ENCODE results near the gene CXCR3.
A peak's percentile ranks its signal among the peaks of the same experiment; 100 is the strongest.
"Not testable (repeated sequence)": the region's sequence is repeated elsewhere in the genome, so short reads cannot be mapped to it uniquely, and the experiment has no call there.

The CXCR3 gene

DNA sequence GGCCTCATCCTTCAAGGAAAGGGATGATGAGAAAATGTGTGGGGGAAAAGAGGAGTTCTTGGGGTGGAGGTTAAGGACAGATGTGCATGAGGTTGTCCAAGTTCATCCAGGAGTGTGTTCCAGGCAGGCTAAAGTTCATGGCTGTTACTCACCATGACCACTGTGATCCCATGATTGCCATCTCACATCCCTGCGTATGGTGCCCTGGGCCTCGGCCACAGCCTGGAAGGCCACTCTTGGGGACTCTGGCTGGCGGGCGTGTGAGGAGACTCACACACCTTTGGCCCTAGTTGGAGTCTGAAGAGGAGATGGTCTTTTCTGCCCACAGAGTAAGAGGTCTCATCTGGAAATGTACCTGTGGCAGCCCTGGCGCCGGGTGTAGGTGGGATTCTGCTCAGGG lies 41.6 kb upstream of the CXCR3 start:
- Histone ChIP-seq H3K27me3 (ENCODE audit: low read depth, low read length) (no peaks in the 10 kb centered on the region), H3K4me3 (ENCODE audit: low read depth in 1 of 2, low read length in 2 of 2) (no peak overlapping the region)

DNA sequence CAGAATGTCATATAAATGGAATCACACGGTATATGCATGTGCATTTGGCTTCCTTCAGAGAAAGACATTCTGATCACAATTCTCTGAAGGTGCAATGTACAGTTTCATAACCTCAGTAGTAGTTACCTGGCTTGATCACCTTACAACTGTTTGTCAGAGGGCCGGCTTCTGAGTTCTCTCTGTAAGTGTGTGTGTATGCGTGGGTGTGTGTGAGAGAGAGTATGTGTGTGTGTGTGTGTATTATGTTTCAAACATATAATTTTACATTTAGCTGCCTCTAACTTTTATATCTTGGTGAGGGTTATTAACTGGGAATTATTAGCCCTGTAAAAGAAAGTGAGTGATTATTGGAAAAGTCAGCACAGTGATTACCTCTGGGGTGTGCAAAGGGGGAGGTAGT lies 41.0 kb upstream of the CXCR3 start:
- no peaks in the 10 kb centered on the region for H3K36me3 ChIP-seq (ENCODE audit: control insufficient read depth in 1 of 2, insufficient read depth in 2 of 2, low read length in 2 of 2)
- H3K9me3 ChIP-seq (ENCODE audit: control insufficient read depth in 1 of 2, low read length in 2 of 2), result no peaks in the 10 kb centered on the region
- no peak overlapping the region for H3K27ac ChIP-seq (ENCODE audit: low read length)

More for the DNA sequence above, 41.6 kb upstream of the CXCR3 start:
- Histone ChIP-seq H3K4me1 (ENCODE audit: control insufficient read depth in 1 of 2, insufficient read depth in 2 of 2, low read length in 2 of 2) (no peaks in the 10 kb centered on the region), H3K36me3 (ENCODE audit: control insufficient read depth in 1 of 2, insufficient read depth in 2 of 2, low read length in 2 of 2) (no peaks in the 10 kb centered on the region), H3K27ac (ENCODE audit: low read length) (no peak overlapping the region), H3K9me3 (ENCODE audit: control insufficient read depth in 1 of 2, low read length in 2 of 2) (no peaks in the 10 kb centered on the region)

DNA sequence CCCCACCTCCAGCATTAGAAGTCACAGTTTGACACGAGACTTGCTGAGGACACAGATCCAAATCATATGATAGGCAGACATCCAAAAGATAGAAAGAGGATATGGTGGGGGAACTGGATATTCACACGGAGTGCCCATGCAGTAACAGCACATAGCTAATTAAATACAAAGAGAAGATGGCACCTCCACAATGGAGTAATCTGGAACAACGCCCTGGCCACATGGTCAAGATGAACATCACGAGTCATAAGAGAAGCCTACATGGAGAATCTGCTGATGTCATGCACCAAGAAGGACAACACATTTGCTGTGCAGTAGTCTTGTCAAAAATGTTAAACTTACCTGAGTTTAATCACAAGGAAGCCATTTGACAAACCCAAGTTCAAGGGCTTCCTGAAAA lies 39.0 kb upstream of the CXCR3 start:
- H3K9me3 ChIP-seq (ENCODE audit: control insufficient read depth in 1 of 2, low read length in 2 of 2), result no peaks in the 10 kb centered on the region
- H3K27me3 ChIP-seq (ENCODE audit: low read depth, low read length), result no peaks in the 10 kb centered on the region
- H3K27ac ChIP-seq (ENCODE audit: low read length), result no peak overlapping the region
- H3K4me3 ChIP-seq (ENCODE audit: low read depth in 1 of 2, low read length in 2 of 2), result no peak overlapping the region
- no peaks in the 10 kb centered on the region for H3K4me1 ChIP-seq (ENCODE audit: control insufficient read depth in 1 of 2, insufficient read depth in 2 of 2, low read length in 2 of 2)
- H3K36me3 ChIP-seq (ENCODE audit: control insufficient read depth in 1 of 2, insufficient read depth in 2 of 2, low read length in 2 of 2), result no peaks in the 10 kb centered on the region

More for the DNA sequence above, 41.0 kb upstream of the CXCR3 start:
- H3K4me1 ChIP-seq (ENCODE audit: control insufficient read depth in 1 of 2, insufficient read depth in 2 of 2, low read length in 2 of 2), result no peaks in the 10 kb centered on the region
- H3K27me3 ChIP-seq (ENCODE audit: low read depth, low read length), result no peaks in the 10 kb centered on the region
- H3K4me3 ChIP-seq (ENCODE audit: low read depth in 1 of 2, low read length in 2 of 2), result no peak overlapping the region

DNA sequence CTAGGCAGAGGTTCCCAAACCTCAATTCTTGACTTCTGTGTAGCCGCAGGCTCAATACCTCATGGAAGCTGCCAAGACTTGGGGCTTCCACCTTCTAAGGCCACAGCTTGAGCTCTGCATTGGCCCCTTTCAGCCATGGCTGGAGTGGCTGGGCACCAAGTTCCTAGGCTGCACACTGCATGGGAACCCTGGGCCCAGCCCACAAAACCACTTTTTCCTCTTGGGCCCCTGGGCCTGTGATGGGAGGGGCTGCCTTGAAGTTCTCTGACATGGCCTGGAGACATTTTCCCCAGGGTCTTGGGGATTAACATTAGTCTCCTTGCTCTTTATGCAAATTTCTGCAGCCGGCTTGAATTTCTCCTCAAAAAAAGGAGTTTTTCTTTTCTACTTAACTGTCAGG lies 35.0 kb upstream of the CXCR3 start:
- H3K4me3 ChIP-seq (ENCODE audit: low read depth in 1 of 2, low read length in 2 of 2), result no peak overlapping the region
- no peaks in the 10 kb centered on the region for H3K4me1 ChIP-seq (ENCODE audit: control insufficient read depth in 1 of 2, insufficient read depth in 2 of 2, low read length in 2 of 2)
- H3K9me3 ChIP-seq (ENCODE audit: control insufficient read depth in 1 of 2, low read length in 2 of 2), result no peaks in the 10 kb centered on the region
- no peaks in the 10 kb centered on the region for H3K27me3 ChIP-seq (ENCODE audit: low read depth, low read length)
- H3K36me3 ChIP-seq (ENCODE audit: control insufficient read depth in 1 of 2, insufficient read depth in 2 of 2, low read length in 2 of 2), result no peaks in the 10 kb centered on the region
- no peak overlapping the region for H3K27ac ChIP-seq (ENCODE audit: low read length)

GRCh38 chrX:71652405-71652804 lies 34.1 kb upstream of the CXCR3 start:
- no peaks in the 10 kb centered on the region for H3K27me3 ChIP-seq (ENCODE audit: low read depth, low read length)
- no peak overlapping the region for H3K4me3 ChIP-seq (ENCODE audit: low read depth in 1 of 2, low read length in 2 of 2)
- no peaks in the 10 kb centered on the region for H3K9me3 ChIP-seq (ENCODE audit: control insufficient read depth in 1 of 2, low read length in 2 of 2)
- H3K4me1 ChIP-seq (ENCODE audit: control insufficient read depth in 1 of 2, insufficient read depth in 2 of 2, low read length in 2 of 2), result no peaks in the 10 kb centered on the region
- no peak overlapping the region for H3K27ac ChIP-seq (ENCODE audit: low read length)
- no peaks in the 10 kb centered on the region for H3K36me3 ChIP-seq (ENCODE audit: control insufficient read depth in 1 of 2, insufficient read depth in 2 of 2, low read length in 2 of 2)

DNA sequence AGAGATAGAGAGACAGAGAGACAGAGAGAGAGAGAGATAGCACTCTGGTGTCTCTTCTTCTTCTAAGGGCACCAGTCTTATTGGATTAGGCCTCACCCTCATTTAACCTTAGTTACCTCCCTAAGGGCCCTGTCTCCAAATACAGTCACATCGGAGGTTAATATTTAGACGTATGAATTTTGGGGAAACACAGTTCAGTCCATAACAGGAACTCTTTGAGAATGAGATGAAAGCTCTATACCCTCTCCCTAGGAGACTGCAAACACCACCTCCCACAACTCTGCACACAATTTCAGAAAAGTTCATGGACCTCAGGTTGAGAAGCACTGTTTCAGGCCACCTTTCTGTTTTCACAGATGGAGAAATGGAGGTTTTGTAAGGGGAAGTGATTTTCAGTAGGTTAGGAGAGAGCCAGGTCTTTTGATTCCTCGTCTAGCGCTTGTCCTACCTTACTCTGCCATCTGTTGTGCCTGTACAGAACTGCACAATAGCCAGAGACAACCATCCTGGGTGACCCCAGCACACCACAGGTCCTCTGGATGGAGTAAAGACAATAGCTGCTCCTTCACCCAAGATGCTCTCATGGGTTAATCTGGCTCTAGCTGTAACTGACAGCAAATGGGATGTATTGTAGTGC lies 32.1 kb upstream of the CXCR3 start:
- H3K27me3 ChIP-seq (ENCODE audit: low read depth, low read length), result no peaks in the 10 kb centered on the region
- H3K36me3 ChIP-seq (ENCODE audit: control insufficient read depth in 1 of 2, insufficient read depth in 2 of 2, low read length in 2 of 2), result no peaks in the 10 kb centered on the region
- H3K9me3 ChIP-seq (ENCODE audit: control insufficient read depth in 1 of 2, low read length in 2 of 2), result no peaks in the 10 kb centered on the region
- no peak overlapping the region for H3K27ac ChIP-seq (ENCODE audit: low read length)
- H3K4me1 ChIP-seq (ENCODE audit: control insufficient read depth in 1 of 2, insufficient read depth in 2 of 2, low read length in 2 of 2), result no peaks in the 10 kb centered on the region
- H3K4me3 ChIP-seq (ENCODE audit: low read depth in 1 of 2, low read length in 2 of 2), result no peak overlapping the region

DNA sequence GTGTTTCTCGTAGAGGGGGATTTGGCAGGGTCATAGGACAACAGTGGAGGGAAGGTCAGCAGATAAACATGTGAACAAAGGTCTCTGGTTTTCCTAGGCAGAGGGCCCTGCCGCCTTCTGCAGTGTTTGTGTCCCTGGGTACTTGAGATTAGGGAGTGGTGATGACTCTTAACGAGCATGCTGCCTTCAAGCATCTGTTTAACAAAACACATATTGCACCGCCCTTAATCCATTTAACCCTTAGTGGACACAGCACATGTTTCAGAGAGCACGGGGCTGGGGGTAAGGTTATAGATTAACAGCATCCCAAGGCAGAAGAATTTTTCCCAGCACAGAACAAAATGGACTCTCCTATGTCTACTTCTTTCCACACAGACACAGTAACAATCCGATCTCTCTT lies 26.1 kb upstream of the CXCR3 start:
- H3K27me3 ChIP-seq (ENCODE audit: low read depth, low read length); H3K4me1 ChIP-seq (ENCODE audit: control insufficient read depth in 1 of 2, insufficient read depth in 2 of 2, low read length in 2 of 2); H3K36me3 ChIP-seq (ENCODE audit: control insufficient read depth in 1 of 2, insufficient read depth in 2 of 2, low read length in 2 of 2); H3K4me3 ChIP-seq (ENCODE audit: low read depth in 1 of 2, low read length in 2 of 2); H3K9me3 ChIP-seq (ENCODE audit: control insufficient read depth in 1 of 2, low read length in 2 of 2); H3K27ac ChIP-seq (ENCODE audit: low read length): not testable (repeated sequence)

DNA sequence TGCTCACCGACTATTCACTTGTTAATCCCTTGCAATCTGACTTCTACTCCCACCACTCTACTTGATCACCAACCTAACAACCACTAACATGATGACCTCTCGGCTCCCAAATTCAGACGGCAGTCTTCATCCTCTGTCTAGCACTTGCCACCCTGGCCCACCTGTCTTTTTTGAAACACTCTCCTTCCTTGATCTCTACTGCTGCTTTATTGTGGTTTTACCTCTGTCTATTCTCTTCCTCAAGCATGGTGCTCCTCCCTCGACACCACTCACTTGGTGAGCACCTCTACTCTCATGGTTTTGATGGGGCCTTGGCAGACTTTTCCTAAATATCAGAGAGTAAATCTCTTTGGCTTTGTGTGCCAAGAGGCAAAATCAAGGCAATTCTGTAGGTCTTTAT lies 21.7 kb upstream of the CXCR3 start:
- Histone ChIP-seq H3K27me3 (ENCODE audit: low read depth, low read length) (no peaks in the 10 kb centered on the region), H3K4me3 (ENCODE audit: low read depth in 1 of 2, low read length in 2 of 2) (no peak overlapping the region), H3K9me3 (ENCODE audit: control insufficient read depth in 1 of 2, low read length in 2 of 2) (no peaks in the 10 kb centered on the region), H3K27ac (ENCODE audit: low read length) (no peak overlapping the region), H3K4me1 (ENCODE audit: control insufficient read depth in 1 of 2, insufficient read depth in 2 of 2, low read length in 2 of 2) (no peaks in the 10 kb centered on the region), H3K36me3 (ENCODE audit: control insufficient read depth in 1 of 2, insufficient read depth in 2 of 2, low read length in 2 of 2) (no peaks in the 10 kb centered on the region)

DNA sequence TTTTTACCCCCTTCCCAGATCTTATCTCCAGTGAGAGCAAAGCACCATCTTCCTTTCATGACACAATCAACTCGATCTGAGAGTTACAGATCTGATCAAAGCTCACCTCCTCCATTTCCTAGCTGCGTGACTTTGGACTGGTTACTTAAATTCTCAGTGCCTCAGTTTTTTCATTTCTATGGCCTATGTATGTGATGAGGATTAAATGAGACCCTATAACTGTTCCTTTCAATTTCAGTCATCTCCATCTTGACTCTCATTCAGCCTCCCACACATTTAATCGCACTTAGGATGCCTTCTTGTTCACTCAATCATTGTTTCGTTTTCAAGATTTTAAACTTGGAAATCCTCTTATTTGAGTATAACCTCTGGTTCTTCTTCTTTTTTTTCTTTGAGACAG lies 20.1 kb upstream of the CXCR3 start:
- no peak overlapping the region for H3K4me3 ChIP-seq (ENCODE audit: low read depth in 1 of 2, low read length in 2 of 2)
- peak overlapping the region; percentile 20 for H3K27ac ChIP-seq (ENCODE audit: low read length)
- no peaks in the 10 kb centered on the region for H3K36me3 ChIP-seq (ENCODE audit: control insufficient read depth in 1 of 2, insufficient read depth in 2 of 2, low read length in 2 of 2)
- H3K27me3 ChIP-seq (ENCODE audit: low read depth, low read length), result no peaks in the 10 kb centered on the region
- no peaks in the 10 kb centered on the region for H3K4me1 ChIP-seq (ENCODE audit: control insufficient read depth in 1 of 2, insufficient read depth in 2 of 2, low read length in 2 of 2)
- no peaks in the 10 kb centered on the region for H3K9me3 ChIP-seq (ENCODE audit: control insufficient read depth in 1 of 2, low read length in 2 of 2)

- Histone ChIP-seq H3K4me3 (ENCODE audit: low read depth in 1 of 2, low read length in 2 of 2) (no peak overlapping the region), H3K9me3 (ENCODE audit: control insufficient read depth in 1 of 2, low read length in 2 of 2) (no peaks in the 10 kb centered on the region), H3K36me3 (ENCODE audit: control insufficient read depth in 1 of 2, insufficient read depth in 2 of 2, low read length in 2 of 2) (no peaks in the 10 kb centered on the region), H3K4me1 (ENCODE audit: control insufficient read depth in 1 of 2, insufficient read depth in 2 of 2, low read length in 2 of 2) (no peaks in the 10 kb centered on the region), H3K27ac (ENCODE audit: low read length) (peak overlapping the region; percentile 20), H3K27me3 (ENCODE audit: low read depth, low read length) (no peaks in the 10 kb centered on the region)
Measured at GRCh38 chrX:71637848-71638247, 19.5 kb upstream of the CXCR3 start.

GRCh38 chrX:71637253-71637618 lies 18.9 kb upstream of the CXCR3 start:
- Histone ChIP-seq H3K4me3 (ENCODE audit: low read depth in 1 of 2, low read length in 2 of 2) (no peak overlapping the region), H3K27ac (ENCODE audit: low read length) (peak overlapping the region; percentile 31), H3K27me3 (ENCODE audit: low read depth, low read length) (no peaks in the 10 kb centered on the region), H3K9me3 (ENCODE audit: control insufficient read depth in 1 of 2, low read length in 2 of 2) (no peaks in the 10 kb centered on the region), H3K36me3 (ENCODE audit: control insufficient read depth in 1 of 2, insufficient read depth in 2 of 2, low read length in 2 of 2) (no peaks in the 10 kb centered on the region), H3K4me1 (ENCODE audit: control insufficient read depth in 1 of 2, insufficient read depth in 2 of 2, low read length in 2 of 2) (no peaks in the 10 kb centered on the region)

- H3K4me3 ChIP-seq (ENCODE audit: low read depth in 1 of 2, low read length in 2 of 2), result no peak overlapping the region
- H3K27ac ChIP-seq (ENCODE audit: low read length), result peak overlapping the region; percentile 45
- no peaks in the 10 kb centered on the region for H3K4me1 ChIP-seq (ENCODE audit: control insufficient read depth in 1 of 2, insufficient read depth in 2 of 2, low read length in 2 of 2)
- H3K9me3 ChIP-seq (ENCODE audit: control insufficient read depth in 1 of 2, low read length in 2 of 2), result no peaks in the 10 kb centered on the region
- H3K27me3 ChIP-seq (ENCODE audit: low read depth, low read length), result no peaks in the 10 kb centered on the region
- no peaks in the 10 kb centered on the region for H3K36me3 ChIP-seq (ENCODE audit: control insufficient read depth in 1 of 2, insufficient read depth in 2 of 2, low read length in 2 of 2)
Measured at GRCh38 chrX:71636438-71637252, 18.3 kb upstream of the CXCR3 start.
